B cell (primary cell): ENCODE results near the gene CNIH4. TPM values are rescaled to one million over a fixed set of nuclear protein-coding genes. Genes with fewer than 3 reads are reported as not detected.

Experiments used
- ATAC-seq: fragments of 200-7000 bp; cut with Tn5 transposase; one replicate; pipeline ENCODE4 v1.10.0; 2021; ENCODE audit warnings: low read depth, mild to moderate bottlenecking, moderate number of reproducible peaks, moderate library complexity
- CTCF ChIA-PET: fragments of 350-600 bp; sonication (Branson Sonifier 250); formaldehyde crosslinking; loops from one replicate; lab custom pipeline; 2021; ENCODE audit warnings: antibody characterized with exemption, inconsistent platforms; lab: Charles Lee
- POLR2A ChIA-PET: fragments of 350-600 bp; sonication (Branson Sonifier 250); formaldehyde crosslinking; loops from one replicate; lab custom pipeline; 2021; ENCODE audit warnings: antibody characterized with exemption; lab: Charles Lee
- DNase-seq: peaks from one replicate; pipeline ENCODE4 v3.0.0; 2013
- H2AFZ ChIP-seq: 2 replicates; pipeline ENCODE4 v1.6.1; 2012; ENCODE audit warnings: mild to moderate bottlenecking, low read depth, low read length; ENCODE audit not compliant: insufficient read depth, poor library complexity, severe bottlenecking
- H3K27ac ChIP-seq, 2 donors: 1 replicate in 1 of 2; 2 replicates in 1 of 2; pipeline ENCODE4 v1.5.1; 2012 to 2013; ENCODE audit warnings: low read length in 2 of 2, mild to moderate bottlenecking in 2 of 2, moderate library complexity in 1 of 2
- H3K27me3 ChIP-seq, 4 experiments: fragments of 200-600 bp in 1 of 4; sonication (generic) in 1 of 4; replicated peaks in 1 of 4; 1 replicate in 2 of 4; 2 replicates in 2 of 4; pipeline versions ENCODE4 v1.6.1 to v1.7.0; 2013 to 2016; ENCODE audit warnings: low read length in 3 of 4, mild to moderate bottlenecking in 2 of 4, mixed read lengths in 1 of 4, moderate library complexity in 1 of 4; ENCODE audit not compliant: insufficient read depth in 4 of 4, control insufficient read depth in 3 of 4; ENCODE audit errors: control extremely low read depth in 1 of 4
- H3K36me3 ChIP-seq, 2 experiments: replicated peaks in 1 of 2; 1 replicate in 1 of 2; 2 replicates in 1 of 2; pipeline versions ENCODE4 v1.6.1 to v1.7.1; 2013; ENCODE audit warnings: low read length in 1 of 2; ENCODE audit not compliant: insufficient read depth in 2 of 2, control insufficient read depth in 1 of 2; ENCODE audit errors: control extremely low read depth in 1 of 2, extremely low read depth in 1 of 2
- H3K4me1 ChIP-seq, 2 donors: fragments of 200-600 bp in 1 of 2; sonication (generic) in 1 of 2; 1 replicate in 1 of 2; 2 replicates in 1 of 2; pipeline versions ENCODE4 v1.5.1 to v1.6.1; 2013 to 2017; ENCODE audit warnings: low read length in 2 of 2; ENCODE audit not compliant: control insufficient read depth in 2 of 2, insufficient read depth in 2 of 2
- H3K4me2 ChIP-seq: replicated peaks from 2 replicates; pipeline ENCODE3; 2012; ENCODE audit warnings: mild to moderate bottlenecking, low read depth, low read length; ENCODE audit not compliant: poor library complexity, severe bottlenecking
- H3K4me3 ChIP-seq, 5 experiments: fragments of 200-600 bp in 1 of 5; sonication (generic) in 1 of 5; 1 replicate in 3 of 5; 2 replicates in 2 of 5; pipeline versions ENCODE4 v1.5.1 to v1.7.0; 2011 to 2016; ENCODE audit warnings: low read length in 4 of 5, mild to moderate bottlenecking in 4 of 5, low read depth in 2 of 5, control low read depth in 1 of 5, moderate library complexity in 1 of 5; ENCODE audit not compliant: insufficient read depth in 1 of 5; ENCODE audit errors: control extremely low read depth in 1 of 5, extremely low read depth in 1 of 5
- H3K79me2 ChIP-seq: fragments of 200-600 bp; sonication (generic); one replicate; pipeline ENCODE4 v1.6.0; 2016; ENCODE audit warnings: low read length; ENCODE audit not compliant: control insufficient read depth, insufficient read depth
- H3K9ac ChIP-seq: fragments of 200-600 bp; sonication (generic); 2 replicates; pipeline ENCODE4 v1.6.1; 2017; ENCODE audit warnings: mild to moderate bottlenecking, low read length, moderate library complexity
- H3K9me3 ChIP-seq, 3 donors: one replicate each; pipeline versions ENCODE4 v1.6.1 to v1.7.1; 2013; ENCODE audit warnings: low read length in 2 of 3; ENCODE audit not compliant: control insufficient read depth in 2 of 3, insufficient read depth in 1 of 3; ENCODE audit errors: control extremely low read depth in 1 of 3
- H4K20me1 ChIP-seq: 2 replicates; pipeline ENCODE4 v1.6.0; 2012; ENCODE audit warnings: mild to moderate bottlenecking, low read length; ENCODE audit not compliant: insufficient read depth, control insufficient read depth, poor library complexity, severe bottlenecking
- H3K27ac Mint-ChIP-seq: one replicate; pipeline ENCODE4 v1.8.0; 2021; ENCODE audit warnings: mixed read lengths
- H3K27me3 Mint-ChIP-seq: one replicate; pipeline ENCODE4 v1.8.0; 2021; ENCODE audit warnings: mixed read lengths
- H3K4me1 Mint-ChIP-seq: one replicate; pipeline ENCODE4 v1.8.0; 2021; ENCODE audit warnings: mixed read lengths
- H3K4me3 Mint-ChIP-seq: one replicate; pipeline ENCODE4 v1.8.0; 2021; ENCODE audit warnings: mixed read lengths
- H3K9me3 Mint-ChIP-seq: one replicate; pipeline ENCODE4 v1.8.0; 2022; ENCODE audit warnings: mixed read lengths; ENCODE audit not compliant: insufficient read depth
- EZH2 ChIP-seq: IDR thresholded peaks from 2 replicates; pipeline ENCODE4 v1.6.1; 2012; ENCODE audit warnings: borderline replicate concordance, low read depth, mild to moderate bottlenecking, moderate library complexity, low read length; ENCODE audit not compliant: insufficient read depth, poor library complexity, severe bottlenecking
- WGBS: methylation state at CpG from one replicate; pipeline ENCODE4 v1.1.5; 2013; ENCODE audit warnings: missing lambda C conversion rate; ENCODE audit not compliant: insufficient coverage; 5-methylcytosine and 5-hydroxymethylcytosine counted together
- intact Hi-C: fragments of 100-400 bp; cut with micrococcal nuclease; formaldehyde crosslinking; loops from one replicate; pipeline ENCODE4 v1.10.0; 2022
- polyA plus RNA-seq: library from polyadenylated mRNA; depleted of rRNA; stranded (reverse); fragments of >200 nt; gene quantifications from 2 replicates; pipeline ENCODE4 v1.2.3, GENCODE V29; 2012
- total RNA-seq, 2 donors: library from RNA; stranded (reverse); fragments of 120-200 nt in 1 of 2; gene quantifications; 1 replicate in 1 of 2; 2 replicates in 1 of 2; pipeline versions ENCODE4 v1.2.3 to v1.2.4, GENCODE V29; 2013 to 2022
- TF ChIP-seq, protein P1 (sequence below): fragments of 200-600 bp; IDR thresholded peaks from one replicate; pipeline ENCODE4 v1.8.0; 2022; ENCODE audit warnings: antibody characterized with exemption, mild to moderate bottlenecking

CNIH4 gene
- total and polyA plus RNA-seq, 2 donors (not counting 1 experiment from before 2014, with no cell fraction given): 13.3 to 27.2 TPM

GRCh38 chr1:224404916-224405603, 48.4 kb downstream of the CNIH4 start:
- intact Hi-C loops: no loop called here
- H3K36me3 ChIP-seq: peaks cover 7 to 72% of the 10 kb centered on the region in 2 experiments
- no peaks in the 10 kb centered on the region for H3K27me3 ChIP-seq

DNA sequence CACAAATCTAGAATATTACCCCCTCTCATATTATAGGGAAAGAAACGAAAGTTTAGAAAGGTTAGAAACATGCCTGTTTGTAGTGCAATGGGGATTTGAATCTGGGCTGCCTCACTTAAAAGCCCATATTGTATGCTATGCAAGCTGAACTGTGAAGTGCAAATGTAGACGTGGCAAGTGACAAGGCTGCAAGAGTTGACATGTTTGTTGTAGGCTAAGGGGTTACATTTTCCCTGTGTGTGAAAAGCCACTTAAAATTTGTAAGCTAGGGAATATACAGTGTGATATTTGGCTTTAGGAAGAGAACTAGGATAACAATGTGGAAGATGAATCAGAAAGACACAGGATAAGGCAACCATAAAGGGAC, 48.9 kb downstream of the CNIH4 start:
- H3K27ac Mint-ChIP-seq: no peak overlapping the region
- peaks cover 7 to 72% of the 10 kb centered on the region in 2 experiments for H3K36me3 ChIP-seq

More at GRCh38 chr1:224404916-224405603, 48.4 kb downstream of the CNIH4 start:
- Mint-ChIP-seq H3K4me1 (no peaks in the 10 kb centered on the region), H3K9me3 (no peaks in the 10 kb centered on the region), H3K27ac (no peak overlapping the region), H3K27me3 (no peaks in the 10 kb centered on the region), H3K4me3 (no peak overlapping the region)
- H3K4me2 ChIP-seq: no peak overlapping the region
- H3K9ac ChIP-seq: no peak overlapping the region
- H3K27ac ChIP-seq: no peak overlapping the region
- no peaks in the 10 kb centered on the region for H3K79me2 ChIP-seq
- H2AFZ ChIP-seq: no peak overlapping the region
- POLR2A ChIA-PET: no interaction called here
- DNase-seq (no peak), ATAC-seq (no peak)
- no peaks in the 10 kb centered on the region for H3K9me3 ChIP-seq
- H3K4me3 ChIP-seq: no peak overlapping the region
- TF ChIP-seq, protein P1, sequence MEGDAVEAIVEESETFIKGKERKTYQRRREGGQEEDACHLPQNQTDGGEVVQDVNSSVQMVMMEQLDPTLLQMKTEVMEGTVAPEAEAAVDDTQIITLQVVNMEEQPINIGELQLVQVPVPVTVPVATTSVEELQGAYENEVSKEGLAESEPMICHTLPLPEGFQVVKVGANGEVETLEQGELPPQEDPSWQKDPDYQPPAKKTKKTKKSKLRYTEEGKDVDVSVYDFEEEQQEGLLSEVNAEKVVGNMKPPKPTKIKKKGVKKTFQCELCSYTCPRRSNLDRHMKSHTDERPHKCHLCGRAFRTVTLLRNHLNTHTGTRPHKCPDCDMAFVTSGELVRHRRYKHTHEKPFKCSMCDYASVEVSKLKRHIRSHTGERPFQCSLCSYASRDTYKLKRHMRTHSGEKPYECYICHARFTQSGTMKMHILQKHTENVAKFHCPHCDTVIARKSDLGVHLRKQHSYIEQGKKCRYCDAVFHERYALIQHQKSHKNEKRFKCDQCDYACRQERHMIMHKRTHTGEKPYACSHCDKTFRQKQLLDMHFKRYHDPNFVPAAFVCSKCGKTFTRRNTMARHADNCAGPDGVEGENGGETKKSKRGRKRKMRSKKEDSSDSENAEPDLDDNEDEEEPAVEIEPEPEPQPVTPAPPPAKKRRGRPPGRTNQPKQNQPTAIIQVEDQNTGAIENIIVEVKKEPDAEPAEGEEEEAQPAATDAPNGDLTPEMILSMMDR: no peak
- TF ChIP-seq EZH2: no peak
- CTCF ChIA-PET: interaction anchor here (2.6 kb wide), 1 partner anchor 52 kb away, joined by 6 read pairs; no protein-coding TSS in a partner anchor
- no peaks in the 10 kb centered on the region for H3K4me1 ChIP-seq
- H4K20me1 ChIP-seq: peaks cover 15% of the 10 kb centered on the region
- no CpG with 5 or more reads among the region's 3 CpGs for WGBS

More for the DNA sequence above, 48.9 kb downstream of the CNIH4 start:
- Mint-ChIP-seq H3K4me1 (no peaks in the 10 kb centered on the region), H3K9me3 (no peaks in the 10 kb centered on the region), H3K4me3 (no peak overlapping the region), H3K27me3 (no peaks in the 10 kb centered on the region)
- Histone ChIP-seq H3K9ac (no peak overlapping the region), H3K27ac (no peak overlapping the region), H3K27me3 (no peaks in the 10 kb centered on the region), H3K4me3 (no peak overlapping the region), H3K9me3 (no peaks in the 10 kb centered on the region), H3K79me2 (no peaks in the 10 kb centered on the region), H2AFZ (no peak overlapping the region), H4K20me1 (peaks cover 15% of the 10 kb centered on the region), H3K4me1 (no peaks in the 10 kb centered on the region), H3K4me2 (no peak overlapping the region)
- 100% methylated on average over 1 of the region's 2 CpGs for whole genome bisulfite sequencing
- intact Hi-C loops: no loop called here
- ChIA-PET POLR2A (no interaction called here), CTCF (no interaction called here)
- TF ChIP-seq EZH2: no peak
- TF ChIP-seq, protein P1: no peak
- ATAC-seq (no peak), DNase-seq (no peak)
